Stimulated activated CD8-positive, alpha-beta memory T cell treated with anti-CD3 and anti-CD28 coated beads, Interleukin-7, amount 100 ng/mL, for 48 hours (primary cell): ENCODE data around the gene ERCC4.

ENCODE experiments used
- DNase-seq, 2 donors: peaks; one replicate each; pipeline ENCODE4 v3.0.0-alpha.2; 2020; ENCODE audit warnings: low read depth in 1 of 2; ENCODE audit errors: extremely low read depth in 1 of 2

The ERCC4 gene

DNA sequence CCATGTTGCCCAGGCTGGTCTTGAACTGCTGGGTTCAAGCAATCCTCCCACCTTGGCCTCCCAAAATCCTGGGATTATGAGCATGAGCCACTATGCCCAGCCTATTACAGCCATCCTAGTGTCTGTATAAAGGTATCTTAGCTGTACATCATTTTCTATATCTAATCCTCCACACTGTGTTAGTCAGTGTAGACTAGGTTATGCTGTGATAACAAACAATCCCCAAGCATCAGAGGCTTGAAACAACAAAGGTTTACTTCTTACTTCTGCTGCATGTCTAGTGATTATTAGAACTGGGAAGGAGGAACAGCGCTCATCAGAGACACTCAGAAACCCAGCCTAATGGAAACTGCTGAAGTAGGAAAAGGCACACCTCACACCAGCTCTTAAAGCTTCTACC lies 68.1 kb downstream of the ERCC4 start:
- no peak for DNase-seq

DNA sequence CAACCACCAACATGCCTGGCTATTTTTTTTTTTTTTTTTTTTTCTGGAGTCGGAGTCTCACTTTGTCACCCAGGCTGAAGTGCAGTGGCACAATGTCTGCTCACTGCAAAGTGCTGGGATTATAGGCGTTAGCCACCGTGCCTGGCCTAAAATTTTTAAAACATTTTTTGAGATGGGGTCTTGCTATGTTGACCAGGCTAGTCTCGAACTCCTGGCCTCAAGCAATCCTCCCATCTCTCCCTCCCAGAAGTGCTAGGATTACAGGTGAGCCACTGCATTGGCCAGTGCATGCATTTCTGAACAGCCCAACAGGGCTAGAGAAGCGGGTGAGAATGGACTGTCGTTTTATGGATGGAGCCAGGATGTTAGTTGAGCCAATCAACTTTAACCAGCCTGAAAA lies 72.4 kb downstream of the ERCC4 start:
- no peak for DNase-seq

DNA sequence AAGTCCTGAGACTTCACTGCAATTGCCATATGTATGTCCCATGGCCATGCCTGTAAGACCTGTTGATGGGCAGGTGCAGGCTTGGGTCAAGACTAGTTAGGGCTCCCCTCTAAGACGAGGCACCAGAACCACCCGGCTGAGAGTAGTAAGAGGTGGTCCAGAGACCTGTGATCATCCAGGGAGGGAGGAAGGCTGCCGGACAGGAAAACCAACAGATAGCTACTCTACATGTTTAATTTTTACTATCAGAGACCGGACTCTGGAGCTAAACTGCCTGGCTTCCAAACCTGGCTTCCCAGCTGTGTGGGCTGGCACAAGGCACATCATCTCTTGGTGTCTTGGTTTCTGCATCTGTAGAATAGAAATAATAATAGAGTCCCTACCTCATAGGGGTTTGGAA lies 73.0 kb downstream of the ERCC4 start:
- no peak for DNase-seq

DNA sequence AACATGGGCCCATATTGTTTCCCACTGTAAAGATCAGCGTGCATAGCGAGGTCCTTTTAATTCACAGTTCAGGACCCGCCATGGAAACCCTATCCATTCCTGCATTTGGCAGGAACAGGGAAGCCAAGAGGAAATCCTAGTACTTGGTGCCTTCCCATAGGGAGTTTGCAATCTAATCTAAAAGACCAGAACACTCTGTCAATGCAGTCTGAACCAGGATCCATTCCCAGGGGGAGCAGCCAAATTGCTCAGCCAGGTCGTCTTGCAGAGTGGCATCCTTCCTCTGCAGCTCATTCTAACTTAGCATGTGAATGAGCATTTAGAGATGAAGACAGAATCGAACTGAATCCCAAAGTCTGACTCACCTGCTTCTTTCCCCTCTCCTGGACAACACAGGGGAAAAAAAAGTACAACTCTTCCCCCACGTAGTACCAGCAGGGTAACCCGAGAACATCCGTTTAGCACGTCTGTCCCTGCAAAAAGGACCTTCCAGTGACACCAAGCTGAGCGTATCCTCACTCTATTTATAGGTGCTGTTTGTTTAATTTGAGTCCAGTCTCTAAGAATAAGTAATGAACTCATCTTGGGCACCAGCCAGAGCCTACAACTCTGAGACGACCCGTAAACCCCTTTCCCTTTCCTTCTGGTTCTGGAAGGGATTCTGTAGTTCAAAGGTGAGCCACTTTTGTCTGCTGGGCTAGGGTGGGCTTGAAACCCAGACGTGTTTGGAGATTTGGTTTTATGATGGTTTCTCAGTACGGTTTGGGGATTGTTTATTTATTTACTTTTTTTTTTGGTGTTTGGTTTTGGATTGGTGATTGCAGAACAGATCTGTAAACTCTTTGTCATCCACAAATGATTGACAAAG lies 74.5 kb downstream of the ERCC4 start:
- no peak for DNase-seq

DNA sequence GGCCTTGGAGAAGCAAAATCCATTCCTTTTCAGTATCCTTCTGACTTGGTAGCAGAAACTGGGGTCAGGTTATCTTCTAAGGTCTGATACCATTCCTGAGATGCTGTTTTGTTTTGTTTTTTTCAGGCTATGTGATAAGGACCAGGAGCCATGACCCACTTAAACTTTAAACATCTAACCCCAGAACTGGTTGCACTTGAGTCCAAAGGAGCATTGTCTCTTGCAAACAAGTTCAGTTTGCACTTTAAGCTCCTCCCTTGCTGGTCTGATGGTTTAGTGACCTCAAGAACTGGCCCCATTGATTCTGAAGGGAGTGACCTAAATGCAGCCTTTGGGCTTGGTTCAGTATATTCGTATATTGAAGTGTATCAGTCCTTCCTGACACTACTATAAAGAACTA lies 75.2 kb downstream of the ERCC4 start:
- no peak for DNase-seq

DNA sequence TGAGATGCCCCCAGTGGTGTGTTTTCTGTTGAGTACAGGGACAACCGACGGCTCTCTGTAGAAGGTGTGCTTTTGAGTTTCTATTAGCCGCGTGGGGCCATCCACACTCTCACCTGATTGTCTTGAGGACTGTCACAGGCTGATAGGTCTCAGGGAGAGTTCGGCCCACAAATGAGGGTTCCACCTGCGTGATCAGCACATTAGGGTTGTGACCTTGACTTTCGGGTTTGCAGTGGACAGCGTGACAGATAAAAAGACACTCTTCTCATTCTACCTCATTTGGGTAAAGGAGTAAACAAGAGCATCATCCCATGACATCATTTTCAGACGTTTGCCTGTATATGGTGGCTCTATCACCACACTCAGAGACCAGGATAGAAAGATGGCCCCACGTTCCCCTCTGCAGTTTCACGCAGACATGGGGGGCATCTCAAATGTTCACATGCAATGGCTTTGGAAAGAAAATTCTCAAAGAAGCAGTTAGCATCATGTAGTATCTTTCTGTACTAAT lies 76.9 kb downstream of the ERCC4 start:
- DNase-seq: no peak

DNA sequence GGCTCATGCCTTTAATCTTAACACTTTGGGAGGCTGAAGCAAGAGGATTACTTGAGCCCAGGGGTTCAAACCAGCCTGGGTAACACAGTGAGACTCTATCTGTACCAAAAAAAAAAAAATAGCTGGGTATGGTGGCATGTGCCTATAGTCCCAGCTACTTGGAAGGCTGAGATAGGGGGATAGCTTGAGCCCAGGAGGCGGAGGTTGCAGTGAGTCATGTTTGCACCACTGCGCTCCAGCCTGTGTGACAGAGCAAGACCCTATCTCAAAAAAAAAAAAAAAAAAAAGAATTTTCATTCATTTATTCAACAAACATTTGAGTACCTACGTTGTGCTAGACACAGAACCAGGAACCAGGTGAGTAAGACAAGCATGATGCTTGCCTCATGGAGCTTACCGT lies 77.6 kb downstream of the ERCC4 start:
- no peak for DNase-seq

DNA sequence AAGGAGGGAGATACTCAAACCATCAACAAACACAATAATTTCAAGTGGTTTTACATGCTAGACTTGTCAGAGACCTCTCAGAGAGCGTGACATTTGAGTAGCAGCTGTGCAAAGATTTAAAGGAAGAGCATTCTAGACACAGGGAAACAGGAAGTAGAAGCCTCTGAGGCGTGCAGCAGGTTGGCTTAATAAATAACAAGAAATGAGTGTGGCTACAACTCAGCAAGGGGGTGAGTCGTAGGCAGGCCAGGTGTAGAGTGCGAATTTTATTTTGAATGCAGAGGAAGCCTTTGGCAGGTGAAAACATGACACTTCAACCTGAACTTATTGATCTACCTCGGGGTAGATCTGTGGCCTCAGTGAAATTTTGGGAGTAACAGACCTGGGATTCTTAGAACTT lies 78.0 kb downstream of the ERCC4 start:
- no peak for DNase-seq

DNA sequence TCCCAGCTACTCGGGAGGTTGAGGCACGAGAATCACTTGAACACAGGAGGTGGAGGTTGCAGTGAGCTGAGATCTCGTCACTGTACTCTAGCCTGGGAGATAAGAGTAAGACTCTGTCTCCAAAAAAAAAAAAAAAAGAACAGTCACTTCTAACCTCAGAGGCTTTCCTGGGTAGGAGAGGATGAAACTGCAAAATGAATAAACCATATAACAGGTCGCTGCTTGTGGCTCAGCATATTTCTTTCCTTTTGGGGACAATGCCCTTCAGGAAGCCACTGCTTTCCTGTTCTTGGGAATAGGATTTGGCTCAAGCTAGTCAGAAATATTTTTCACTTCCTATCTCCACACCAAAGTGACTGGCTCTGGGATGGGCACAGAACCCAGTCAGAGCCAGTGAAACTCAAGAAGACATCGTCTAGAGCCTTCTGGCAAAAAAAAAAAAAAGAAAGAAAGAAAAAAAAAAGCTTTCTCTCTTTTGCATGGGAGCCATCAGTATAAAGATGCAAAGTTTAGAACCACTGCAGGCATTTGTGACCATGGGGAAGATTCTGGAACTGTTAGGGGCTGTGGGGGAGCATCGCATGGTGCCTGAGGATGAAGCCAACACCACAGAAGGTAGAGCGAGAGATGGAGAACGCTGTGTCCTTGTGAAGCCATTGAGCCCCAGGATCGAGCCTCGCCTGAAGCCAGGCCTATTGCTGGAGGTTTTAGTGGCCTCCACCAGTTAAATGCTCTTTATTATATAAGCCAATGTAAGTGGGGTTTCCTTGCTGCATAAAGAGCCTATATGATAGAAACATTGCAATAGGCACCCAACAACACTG lies 79.3 kb downstream of the ERCC4 start:
- no peak for DNase-seq

DNA sequence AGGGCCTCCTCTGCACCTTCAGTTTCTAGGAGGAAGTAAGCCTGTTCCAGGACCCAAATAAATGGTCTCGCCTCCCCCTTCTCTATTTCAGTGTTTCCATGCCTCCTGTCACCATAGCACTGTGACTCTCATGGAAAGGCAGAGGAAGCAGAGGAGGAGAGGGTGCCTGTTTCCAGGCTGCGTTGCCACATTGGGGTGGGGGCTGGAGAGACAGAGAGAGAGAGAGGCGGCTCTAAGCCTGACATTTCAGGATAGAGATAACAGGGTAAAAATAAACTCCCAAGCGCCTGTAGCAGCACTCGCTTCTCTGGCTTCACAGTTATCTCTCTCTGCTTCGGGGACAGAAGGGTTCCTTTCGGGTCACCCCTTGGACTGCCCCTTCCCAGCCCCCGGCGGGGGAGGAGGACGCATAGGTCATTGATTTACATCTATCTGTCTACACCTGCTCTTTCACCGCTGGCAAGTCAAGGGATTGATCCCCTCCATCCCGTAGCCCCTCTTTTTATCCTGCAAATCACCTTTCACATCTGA lies 80.0 kb downstream of the ERCC4 start:
- DNase-seq: no peak

DNA sequence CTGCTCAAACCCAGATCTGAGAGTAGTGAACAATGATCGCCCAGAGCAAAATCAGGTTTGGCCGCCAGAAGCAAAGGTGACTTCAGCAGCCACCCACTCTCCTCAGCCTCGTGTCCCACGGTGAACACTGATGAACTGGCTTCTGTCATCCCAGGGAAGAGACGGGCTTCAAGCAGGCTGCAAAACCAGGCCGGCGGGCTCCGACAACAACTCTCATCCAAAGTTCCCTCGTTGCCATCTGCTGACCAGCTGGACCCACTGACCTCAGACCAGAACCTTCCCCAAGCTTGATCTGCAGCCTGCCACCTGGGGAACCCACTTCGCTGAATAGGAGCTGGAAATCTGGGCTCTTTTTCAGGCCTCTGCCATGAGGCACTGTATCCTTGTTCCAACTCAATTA lies 81.6 kb downstream of the ERCC4 start:
- DNase-seq: no peak
